ENCODE data around the gene MAP2K2.

MAP2K2 gene

GRCh38 chr19:4042731-4043082 is 81.2 kb downstream of the MAP2K2 start:
- no peak for DNase-seq

- DNase-seq, result no peak
These were observed 81.7 kb downstream of the MAP2K2 start for GRCh38 chr19:4042064-4042730.
